GM12872 (cell line): ENCODE results near the gene ABTB2.

Experiments used
- TF ChIP-seq, protein P1 (sequence below): IDR thresholded peaks from 3 replicates; pipeline ENCODE4 v1.5.1; 2011; ENCODE audit warnings: low read depth, mild to moderate bottlenecking, low read length, moderate library complexity; ENCODE audit not compliant: insufficient read depth

The ABTB2 gene

DNA sequence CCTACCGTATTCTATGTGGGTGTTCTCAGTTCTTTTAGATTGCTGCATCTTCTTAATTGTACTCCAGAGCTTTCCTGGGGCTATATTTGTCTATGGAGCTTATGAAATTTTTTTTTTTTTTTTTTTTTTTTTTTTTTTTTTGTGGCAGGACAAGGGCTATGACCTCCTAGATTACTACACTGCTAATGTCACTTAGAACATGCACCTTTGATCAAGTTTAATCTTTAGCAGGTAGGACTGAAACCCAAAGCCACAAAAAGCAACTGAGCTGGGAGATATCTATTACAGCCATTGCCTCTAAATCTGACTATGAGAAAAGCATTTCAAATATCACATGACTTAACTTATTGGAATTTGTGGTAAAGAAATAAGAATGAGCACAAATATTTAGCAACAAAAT is 21.7 kb upstream of the ABTB2 start:
- TF ChIP-seq, protein P1, sequence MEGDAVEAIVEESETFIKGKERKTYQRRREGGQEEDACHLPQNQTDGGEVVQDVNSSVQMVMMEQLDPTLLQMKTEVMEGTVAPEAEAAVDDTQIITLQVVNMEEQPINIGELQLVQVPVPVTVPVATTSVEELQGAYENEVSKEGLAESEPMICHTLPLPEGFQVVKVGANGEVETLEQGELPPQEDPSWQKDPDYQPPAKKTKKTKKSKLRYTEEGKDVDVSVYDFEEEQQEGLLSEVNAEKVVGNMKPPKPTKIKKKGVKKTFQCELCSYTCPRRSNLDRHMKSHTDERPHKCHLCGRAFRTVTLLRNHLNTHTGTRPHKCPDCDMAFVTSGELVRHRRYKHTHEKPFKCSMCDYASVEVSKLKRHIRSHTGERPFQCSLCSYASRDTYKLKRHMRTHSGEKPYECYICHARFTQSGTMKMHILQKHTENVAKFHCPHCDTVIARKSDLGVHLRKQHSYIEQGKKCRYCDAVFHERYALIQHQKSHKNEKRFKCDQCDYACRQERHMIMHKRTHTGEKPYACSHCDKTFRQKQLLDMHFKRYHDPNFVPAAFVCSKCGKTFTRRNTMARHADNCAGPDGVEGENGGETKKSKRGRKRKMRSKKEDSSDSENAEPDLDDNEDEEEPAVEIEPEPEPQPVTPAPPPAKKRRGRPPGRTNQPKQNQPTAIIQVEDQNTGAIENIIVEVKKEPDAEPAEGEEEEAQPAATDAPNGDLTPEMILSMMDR, result no peak

DNA sequence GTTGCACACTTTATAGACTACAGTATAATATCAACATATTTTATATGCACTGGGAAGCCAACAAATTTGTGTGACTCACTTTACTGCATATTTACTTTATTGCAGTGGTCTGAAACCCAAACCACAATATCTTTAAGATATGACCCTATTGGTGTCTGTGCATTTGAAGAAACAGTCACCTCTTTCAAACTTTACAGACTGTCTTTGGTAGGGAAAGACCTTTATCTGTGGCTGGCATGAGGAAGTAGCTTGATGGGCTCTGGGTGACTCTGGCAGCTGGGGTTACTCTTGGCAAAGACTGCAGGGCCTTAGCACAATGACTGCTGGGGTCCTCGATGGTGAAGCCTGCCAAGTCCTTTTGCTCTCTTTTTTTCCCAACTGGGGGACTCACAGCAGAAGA is 21.3 kb upstream of the ABTB2 start:
- TF ChIP-seq, protein P1, result no peak

DNA sequence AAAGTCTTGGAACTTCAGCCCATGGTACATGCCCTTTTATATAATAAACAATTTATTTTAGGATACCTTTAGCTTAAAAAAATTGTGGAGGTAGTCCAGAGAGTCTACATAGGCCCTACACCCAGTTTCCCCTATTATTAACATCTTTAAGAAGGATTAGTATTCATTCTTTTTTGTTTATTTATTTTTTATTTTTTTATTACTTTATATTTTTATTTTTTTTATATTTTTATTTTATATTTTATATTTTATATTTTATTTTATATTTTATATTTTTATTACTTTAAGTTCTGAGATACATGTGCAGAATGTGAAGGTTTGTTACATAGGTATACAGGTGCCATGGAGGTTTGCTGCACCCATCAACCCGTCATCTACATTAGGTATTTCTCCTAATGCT is 15.9 kb upstream of the ABTB2 start:
- TF ChIP-seq, protein P1, result no peak

DNA sequence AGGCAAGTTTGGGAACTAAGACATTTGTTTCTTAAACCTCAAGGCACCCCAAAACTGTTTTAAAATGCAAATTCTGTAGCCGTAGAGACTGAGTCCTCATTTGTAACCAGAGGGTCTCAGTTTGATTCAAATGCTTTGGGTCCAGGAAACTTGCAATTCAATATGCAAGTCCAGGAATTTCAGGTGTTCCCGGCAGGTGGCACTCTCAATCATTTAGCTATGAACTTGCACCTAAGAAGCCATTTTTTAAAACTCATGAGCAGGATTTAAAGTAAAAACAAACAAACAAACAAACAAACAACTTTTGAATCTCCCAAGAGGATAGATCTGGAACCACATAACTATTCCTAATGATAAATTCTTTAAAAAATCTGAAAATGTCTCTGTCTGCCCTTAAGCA is 8.7 kb upstream of the ABTB2 start:
- TF ChIP-seq, protein P1, result peak; percentile 39; the same call in 1 of the 3 replicates

DNA sequence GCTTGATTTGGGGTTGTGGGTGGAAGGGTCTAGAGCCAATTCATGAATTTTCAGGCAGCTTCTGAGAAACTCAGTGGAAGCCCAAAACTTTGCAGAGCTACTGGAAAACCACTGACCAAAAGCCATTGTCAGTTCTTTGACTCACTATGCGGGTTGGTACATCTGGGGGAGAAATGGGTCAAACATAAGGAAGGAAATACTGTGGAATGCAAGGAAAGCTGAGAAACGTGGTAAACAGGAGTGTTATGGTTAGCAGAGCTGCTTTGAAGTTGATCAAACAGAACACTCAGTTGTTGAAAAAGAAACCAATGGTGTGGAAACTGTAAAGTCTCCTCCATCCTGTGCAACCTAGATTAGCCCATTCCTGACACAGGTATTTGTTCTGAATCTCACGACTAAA is 6.3 kb upstream of the ABTB2 start:
- TF ChIP-seq, protein P1, result no peak

DNA sequence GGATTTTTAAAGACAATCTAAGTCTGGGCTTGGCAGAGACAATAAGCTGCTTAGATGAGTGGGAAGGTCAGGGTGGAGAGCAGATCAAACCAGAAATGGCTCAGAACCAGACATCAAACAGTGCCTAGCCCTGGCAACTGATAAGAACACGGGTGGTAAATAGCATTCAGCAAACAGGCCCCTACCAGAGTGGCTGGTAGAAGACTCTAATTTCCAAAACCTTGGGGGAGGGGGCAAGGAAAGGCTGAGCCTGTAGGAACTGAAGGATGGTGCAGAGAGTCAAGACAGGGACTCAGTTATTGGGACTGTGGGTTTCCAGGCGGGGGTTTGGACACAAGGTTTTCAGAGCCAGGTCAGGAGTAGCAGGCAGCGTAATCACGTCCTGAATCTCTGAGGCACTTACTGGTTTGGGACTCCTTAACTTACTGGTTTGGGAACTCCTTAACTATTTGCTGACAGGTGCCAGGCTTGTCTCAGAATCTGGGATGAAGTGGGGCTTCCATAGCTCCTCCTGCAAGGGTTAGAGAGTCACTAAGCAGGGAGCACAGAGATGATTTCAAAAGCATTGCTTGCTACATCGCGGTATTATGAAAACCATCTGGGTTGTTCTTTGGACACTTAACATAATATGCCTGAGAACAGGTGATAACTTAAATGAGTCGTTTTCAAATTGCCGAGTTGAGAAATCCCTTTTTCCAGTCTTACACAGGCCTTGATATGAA is 5.7 kb upstream of the ABTB2 start:
- TF ChIP-seq, protein P1, result no peak

DNA sequence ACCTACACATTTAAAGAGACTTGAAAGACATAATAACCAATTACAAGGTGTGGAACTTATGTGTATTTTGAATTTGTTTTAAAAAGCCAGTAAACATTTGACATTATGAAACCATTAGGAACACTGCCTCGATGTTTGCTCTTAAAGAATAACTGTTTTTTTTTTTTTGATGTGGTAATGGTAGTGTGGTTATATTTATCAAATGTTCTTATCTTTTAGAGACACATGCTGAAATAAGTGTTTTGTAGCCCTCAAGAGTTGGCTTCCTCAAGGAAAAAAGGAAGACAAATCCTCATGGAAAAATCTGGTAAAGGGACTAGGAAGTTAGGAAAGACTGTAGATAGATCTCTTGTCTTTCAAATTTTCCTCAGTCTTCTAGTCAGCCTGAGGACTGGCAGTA is 2.2 kb upstream of the ABTB2 start:
- TF ChIP-seq, protein P1, result no peak
